Measurements from ENCODE around the gene PWWP2B.

The PWWP2B gene

DNA sequence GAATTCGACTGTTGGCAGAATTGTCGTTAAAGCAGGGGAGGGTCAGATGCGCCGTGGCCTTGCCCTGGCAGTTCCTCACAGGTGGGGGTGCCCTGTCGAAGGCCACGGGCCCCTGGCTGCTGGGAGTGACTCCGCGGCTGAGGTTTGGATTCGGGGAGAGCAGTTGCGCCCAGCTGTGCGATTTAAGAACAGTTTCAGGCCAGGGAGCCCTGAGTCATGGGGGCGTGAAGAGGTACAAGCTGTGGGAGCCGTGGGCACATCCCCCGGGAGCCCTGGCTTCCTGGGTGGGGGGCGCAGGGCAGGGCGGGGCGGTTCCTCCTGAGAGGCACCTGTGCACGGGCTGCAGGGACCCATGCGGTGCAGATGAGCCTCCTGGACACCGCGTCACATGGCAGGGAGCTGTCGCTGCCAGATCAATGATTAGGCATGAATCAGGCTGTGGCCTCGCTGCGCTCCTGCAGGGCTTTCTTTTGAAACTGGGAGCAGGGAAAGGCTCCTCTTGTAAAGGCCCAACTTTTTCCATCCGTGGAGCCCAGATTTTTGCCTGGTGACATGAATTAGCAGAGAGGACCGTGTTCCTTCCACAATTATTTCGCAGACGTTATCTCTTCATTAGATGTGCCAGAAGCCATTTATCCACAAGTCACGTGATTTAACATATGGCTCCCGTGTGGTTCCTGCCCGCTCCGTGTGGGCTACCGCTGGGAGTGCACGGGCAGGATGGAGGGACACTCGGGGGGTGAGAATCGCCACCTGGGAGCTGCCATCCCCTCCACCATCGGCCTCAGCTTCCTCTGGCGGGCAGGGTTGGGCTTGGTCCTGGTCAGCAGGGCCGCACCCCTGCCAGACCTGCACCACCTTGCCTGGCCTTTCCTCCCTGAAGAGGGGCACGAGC, 918 bp downstream of the PWWP2B start:
- Histone ChIP-seq H3K4me2 (ENCODE audit: low read depth, low read length, poor library complexity, severe bottlenecking) (peak overlapping the region; percentile 94), H4K20me1 (ENCODE audit: insufficient read depth, low read length, poor library complexity, severe bottlenecking) (peaks cover 37% of the 10 kb centered on the region), H3F3A (ENCODE audit: low read depth) (0 out of 2 replicates have a peak, but pooled peaks cover 6% of the 10 kb centered on the region), H3K36me3 (ENCODE audit: insufficient read depth, low read length) (no peaks in the 10 kb centered on the region), H2AFZ (ENCODE audit: low read length) (no peak overlapping the region), H3K9ac (ENCODE audit: low read depth, low read length, poor library complexity, severe bottlenecking) (peak overlapping the region; percentile 86), H3K4me1 (ENCODE audit: insufficient read depth, low read length, poor library complexity, severe bottlenecking) (peaks cover 69% of the 10 kb centered on the region), H3K9me2 (replicated peaks; ENCODE audit: low read depth, low read length) (no peaks in the 10 kb centered on the region), H3K4me3 (ENCODE audit: low read length, poor library complexity, severe bottlenecking) (peak overlapping the region; percentile 80), H3K27me3 (ENCODE audit: insufficient read depth, low read length, poor library complexity, severe bottlenecking) (no peaks in the 10 kb centered on the region), H3K9me3 (ENCODE audit: insufficient read depth, low read depth, low read length) (no peaks in the 10 kb centered on the region), H3K79me2 (ENCODE audit: insufficient read depth, low read length) (peaks cover 62% of the 10 kb centered on the region)
- TF ChIP-seq, protein P1, sequence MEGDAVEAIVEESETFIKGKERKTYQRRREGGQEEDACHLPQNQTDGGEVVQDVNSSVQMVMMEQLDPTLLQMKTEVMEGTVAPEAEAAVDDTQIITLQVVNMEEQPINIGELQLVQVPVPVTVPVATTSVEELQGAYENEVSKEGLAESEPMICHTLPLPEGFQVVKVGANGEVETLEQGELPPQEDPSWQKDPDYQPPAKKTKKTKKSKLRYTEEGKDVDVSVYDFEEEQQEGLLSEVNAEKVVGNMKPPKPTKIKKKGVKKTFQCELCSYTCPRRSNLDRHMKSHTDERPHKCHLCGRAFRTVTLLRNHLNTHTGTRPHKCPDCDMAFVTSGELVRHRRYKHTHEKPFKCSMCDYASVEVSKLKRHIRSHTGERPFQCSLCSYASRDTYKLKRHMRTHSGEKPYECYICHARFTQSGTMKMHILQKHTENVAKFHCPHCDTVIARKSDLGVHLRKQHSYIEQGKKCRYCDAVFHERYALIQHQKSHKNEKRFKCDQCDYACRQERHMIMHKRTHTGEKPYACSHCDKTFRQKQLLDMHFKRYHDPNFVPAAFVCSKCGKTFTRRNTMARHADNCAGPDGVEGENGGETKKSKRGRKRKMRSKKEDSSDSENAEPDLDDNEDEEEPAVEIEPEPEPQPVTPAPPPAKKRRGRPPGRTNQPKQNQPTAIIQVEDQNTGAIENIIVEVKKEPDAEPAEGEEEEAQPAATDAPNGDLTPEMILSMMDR (conservative IDR thresholded peaks at IDR 0.05; ENCODE audit: low read length): no peak
- no peak for TF ChIP-seq EZH2phosphoT487 (IDR thresholded peaks at IDR 0.05; ENCODE audit: borderline replicate concordance)

DNA sequence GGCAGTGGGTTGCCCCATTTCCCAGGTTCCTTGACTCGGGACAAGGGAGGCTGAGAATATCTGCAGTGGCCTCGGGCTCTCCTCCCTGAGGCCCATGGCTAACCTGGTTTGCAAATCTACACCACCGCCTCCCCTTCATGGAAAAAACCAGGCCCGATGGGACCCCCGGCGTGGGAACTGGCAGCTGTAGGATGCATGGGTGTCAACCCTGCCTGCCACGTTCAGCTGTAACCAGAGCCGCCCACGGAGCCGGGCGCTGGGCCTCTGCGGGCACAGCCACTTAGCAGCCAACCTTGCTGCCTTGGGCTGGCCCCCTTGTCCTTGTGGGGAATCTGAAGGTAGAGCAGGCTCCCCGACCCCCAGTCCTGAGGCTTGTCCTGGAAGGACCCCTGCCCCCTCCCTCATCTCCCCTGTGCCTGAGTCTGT, 1.6 kb downstream of the PWWP2B start:
- Histone ChIP-seq H3K27me3 (ENCODE audit: insufficient read depth, low read length, poor library complexity, severe bottlenecking) (no peaks in the 10 kb centered on the region), H4K20me1 (ENCODE audit: insufficient read depth, low read length, poor library complexity, severe bottlenecking) (peaks cover 42% of the 10 kb centered on the region), H3K4me3 (ENCODE audit: low read length, poor library complexity, severe bottlenecking) (peak overlapping the region; percentile 80), H3K36me3 (ENCODE audit: insufficient read depth, low read length) (no peaks in the 10 kb centered on the region), H3K9me3 (ENCODE audit: insufficient read depth, low read depth, low read length) (no peaks in the 10 kb centered on the region), H2AFZ (ENCODE audit: low read length) (no peak overlapping the region), H3K4me1 (ENCODE audit: insufficient read depth, low read length, poor library complexity, severe bottlenecking) (peaks cover 66% of the 10 kb centered on the region), H3F3A (ENCODE audit: low read depth) (0 out of 2 replicates have a peak, but pooled peaks cover 6% of the 10 kb centered on the region), H3K9ac (ENCODE audit: low read depth, low read length, poor library complexity, severe bottlenecking) (peak overlapping the region; percentile 86), H3K4me2 (ENCODE audit: low read depth, low read length, poor library complexity, severe bottlenecking) (peak overlapping the region; percentile 94), H3K79me2 (ENCODE audit: insufficient read depth, low read length) (peaks cover 69% of the 10 kb centered on the region), H3K9me2 (replicated peaks; ENCODE audit: low read depth, low read length) (no peaks in the 10 kb centered on the region)
- no peak for TF ChIP-seq EZH2phosphoT487 (IDR thresholded peaks at IDR 0.05; ENCODE audit: borderline replicate concordance)
- TF ChIP-seq, protein P1 (conservative IDR thresholded peaks at IDR 0.05; ENCODE audit: low read length): no peak

DNA sequence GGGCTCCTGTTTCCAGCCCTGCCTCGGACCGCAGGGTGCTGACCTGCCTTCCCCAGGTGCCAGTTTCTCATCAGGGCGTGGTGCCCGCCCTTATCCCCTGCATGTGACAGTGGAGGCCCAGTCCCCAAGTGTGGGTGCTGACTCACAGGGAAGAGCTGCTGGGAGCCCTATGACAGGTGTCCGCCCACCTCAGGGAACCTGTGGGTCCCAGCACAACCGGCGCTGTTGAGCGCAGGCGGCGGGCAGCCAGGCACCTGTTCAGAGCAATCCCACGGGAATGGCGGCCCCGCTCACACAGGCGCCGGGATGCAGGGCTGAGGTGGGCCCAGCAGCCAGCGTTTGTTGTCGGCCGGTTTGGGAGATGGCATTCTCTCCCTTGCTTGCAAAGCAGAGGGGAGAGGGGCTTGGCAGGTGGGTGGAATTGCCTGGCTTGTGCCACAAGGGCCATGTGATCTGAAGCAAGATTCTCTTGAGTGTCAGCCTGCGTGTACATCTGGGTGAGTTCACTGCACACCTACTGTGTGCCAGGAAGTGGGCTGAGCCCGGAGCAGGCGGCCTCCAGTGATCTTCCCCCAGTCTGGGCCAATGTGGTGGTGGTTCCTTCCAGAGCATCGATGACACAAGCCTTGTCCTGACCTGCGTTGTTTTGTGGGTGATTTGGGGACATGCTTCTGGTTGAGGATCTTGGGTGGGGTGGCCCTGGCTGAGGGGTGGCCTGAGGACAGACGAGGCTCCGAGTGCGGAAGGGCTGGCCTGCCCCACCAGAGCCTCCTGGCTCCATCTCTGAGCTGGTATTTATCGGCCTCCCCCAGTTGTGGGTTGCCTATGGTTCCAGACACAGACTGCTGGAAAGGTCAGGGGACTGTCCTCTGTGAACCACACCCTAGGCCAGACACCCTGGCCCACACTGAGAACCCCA, 2.4 kb downstream of the PWWP2B start:
- H2AFZ ChIP-seq (ENCODE audit: low read length): no peak overlapping the region
- no peaks in the 10 kb centered on the region for H3K9me2 ChIP-seq (replicated peaks; ENCODE audit: low read depth, low read length)
- H3K9ac ChIP-seq (ENCODE audit: low read depth, low read length, poor library complexity, severe bottlenecking): peak overlapping the region; percentile 86
- H3K4me2 ChIP-seq (ENCODE audit: low read depth, low read length, poor library complexity, severe bottlenecking): peak overlapping the region; percentile 94
- peaks cover 58% of the 10 kb centered on the region for H3K4me1 ChIP-seq (ENCODE audit: insufficient read depth, low read length, poor library complexity, severe bottlenecking)
- no peak for TF ChIP-seq EZH2phosphoT487 (IDR thresholded peaks at IDR 0.05; ENCODE audit: borderline replicate concordance)
- TF ChIP-seq, protein P1 (conservative IDR thresholded peaks at IDR 0.05; ENCODE audit: low read length): no peak
- H3K27me3 ChIP-seq (ENCODE audit: insufficient read depth, low read length, poor library complexity, severe bottlenecking): no peaks in the 10 kb centered on the region
- peaks cover 42% of the 10 kb centered on the region for H4K20me1 ChIP-seq (ENCODE audit: insufficient read depth, low read length, poor library complexity, severe bottlenecking)
- H3F3A ChIP-seq (ENCODE audit: low read depth): 0 out of 2 replicates have a peak, but pooled peaks cover 4% of the 10 kb centered on the region
- no peaks in the 10 kb centered on the region for H3K36me3 ChIP-seq (ENCODE audit: insufficient read depth, low read length)
- H3K9me3 ChIP-seq (ENCODE audit: insufficient read depth, low read depth, low read length): no peaks in the 10 kb centered on the region
- peak overlapping the region; percentile 80 for H3K4me3 ChIP-seq (ENCODE audit: low read length, poor library complexity, severe bottlenecking)
- peaks cover 76% of the 10 kb centered on the region for H3K79me2 ChIP-seq (ENCODE audit: insufficient read depth, low read length)

All from Loucy (cell line).